OCI-LY7 (cell line): ENCODE data around the gene AK5.

Source experiments
- CTCF ChIP-seq: fragments of 200-600 bp; sonication (generic); conservative IDR thresholded peaks from 2 replicates; pipeline ENCODE4 v1.5.1; 2014; ENCODE audit warnings: mild to moderate bottlenecking, antibody characterized with exemption, low read length, moderate library complexity, mixed read lengths
- EZH2phosphoT487 ChIP-seq: fragments of 200-600 bp; sonication (generic); IDR thresholded peaks from 2 replicates; pipeline ENCODE4 v1.6.1; 2018; ENCODE audit warnings: low read depth, borderline replicate concordance, mild to moderate bottlenecking, mixed run types, antibody characterized with exemption, low read length, moderate library complexity, mixed read lengths

DNA sequence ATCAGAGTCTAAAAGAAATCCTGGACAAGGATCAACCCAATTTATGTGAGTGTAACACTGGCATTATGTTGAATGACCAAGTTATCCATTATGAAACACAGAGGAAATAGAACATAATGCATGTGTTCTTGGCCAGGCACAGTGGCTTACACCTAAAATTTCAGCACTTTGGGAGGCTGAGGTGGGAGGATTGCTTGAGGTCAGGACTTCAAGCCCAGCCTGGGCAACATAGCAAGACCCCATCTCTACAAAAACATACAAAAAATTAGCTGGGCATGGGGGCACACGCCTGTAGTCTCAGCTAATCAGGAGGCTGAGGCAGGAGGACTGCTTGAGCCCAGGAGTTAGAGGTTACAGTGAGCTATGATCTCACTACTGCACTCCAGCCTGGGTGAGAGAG, 270.8 kb downstream of the AK5 start:
- TF ChIP-seq CTCF: no peak
- TF ChIP-seq EZH2phosphoT487: no peak
